NCI-H1694 treated with DMSO at 0.1 percent for 48 hours (cell line): ENCODE data around the gene USH1G.
"Not testable (repeated sequence)": the region's sequence is repeated elsewhere in the genome, so short reads cannot be mapped to it uniquely, and the experiment has no call there.

ENCODE experiments used
- DNase-seq: peaks from one replicate; lab custom pipeline; 2025; lab: John Stamatoyannopoulos, UW

Gene USH1G

DNA sequence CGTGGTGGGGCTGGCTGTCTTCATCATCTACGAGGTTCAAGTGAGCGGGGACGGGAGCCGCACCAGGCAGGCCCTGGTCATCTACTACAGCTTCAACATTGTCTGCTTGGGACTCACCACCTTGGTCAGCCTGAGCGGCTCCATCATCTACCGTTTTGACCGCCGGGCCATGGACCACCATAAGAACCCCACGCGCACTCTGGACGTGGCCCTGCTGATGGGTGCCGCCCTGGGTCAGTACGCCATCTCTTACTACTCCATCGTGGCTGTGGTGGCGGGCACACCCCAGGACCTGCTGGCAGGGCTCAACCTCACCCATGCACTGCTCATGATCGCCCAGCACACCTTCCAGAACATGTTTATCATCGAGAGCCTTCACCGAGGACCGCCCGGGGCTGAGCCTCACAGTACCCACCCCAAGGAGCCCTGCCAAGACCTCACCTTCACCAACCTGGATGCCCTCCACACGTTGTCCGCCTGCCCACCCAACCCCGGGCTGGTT lies 7.5 kb upstream of the USH1G start:
- DNase-seq: no peak

DNA sequence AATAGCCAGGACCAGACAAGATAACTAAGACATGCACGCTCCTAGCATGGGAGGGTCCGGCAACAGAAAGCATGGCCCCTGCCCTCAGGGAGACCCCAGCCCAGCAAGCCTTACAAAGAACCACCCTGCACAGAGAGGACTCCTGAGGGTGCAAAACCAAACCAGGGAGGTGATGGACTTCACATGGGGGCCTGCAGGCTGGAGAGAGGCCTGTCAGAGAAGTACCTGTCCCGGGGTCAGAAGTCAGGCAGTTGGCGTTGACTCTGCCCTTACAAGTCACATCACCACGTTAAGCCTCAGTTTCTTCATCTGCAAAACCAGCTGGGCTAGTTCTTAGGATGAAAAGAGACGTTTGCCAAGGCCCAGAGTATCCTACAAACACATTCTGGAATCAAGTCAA lies 5.7 kb upstream of the USH1G start:
- DNase-seq: no peak

DNA sequence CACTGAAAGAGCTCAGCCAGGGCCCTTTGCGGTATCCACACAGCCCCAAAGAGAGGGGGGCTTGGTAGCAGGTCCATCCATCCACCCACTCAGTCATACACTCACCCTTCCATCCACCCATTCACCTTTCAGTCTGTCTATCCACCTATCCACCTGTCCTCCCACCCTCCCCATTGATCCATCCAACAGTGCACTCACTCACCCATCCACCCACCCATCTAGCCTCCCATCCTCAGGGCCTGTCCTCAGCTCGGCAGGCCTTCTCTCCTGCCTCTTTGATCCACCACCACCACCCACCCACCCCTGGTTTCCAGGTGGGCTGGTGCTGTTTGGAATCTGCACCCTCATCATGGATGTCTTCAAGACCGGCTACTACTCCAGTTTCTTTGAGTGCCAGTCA lies 2.2 kb upstream of the USH1G start:
- DNase-seq: no peak

DNA sequence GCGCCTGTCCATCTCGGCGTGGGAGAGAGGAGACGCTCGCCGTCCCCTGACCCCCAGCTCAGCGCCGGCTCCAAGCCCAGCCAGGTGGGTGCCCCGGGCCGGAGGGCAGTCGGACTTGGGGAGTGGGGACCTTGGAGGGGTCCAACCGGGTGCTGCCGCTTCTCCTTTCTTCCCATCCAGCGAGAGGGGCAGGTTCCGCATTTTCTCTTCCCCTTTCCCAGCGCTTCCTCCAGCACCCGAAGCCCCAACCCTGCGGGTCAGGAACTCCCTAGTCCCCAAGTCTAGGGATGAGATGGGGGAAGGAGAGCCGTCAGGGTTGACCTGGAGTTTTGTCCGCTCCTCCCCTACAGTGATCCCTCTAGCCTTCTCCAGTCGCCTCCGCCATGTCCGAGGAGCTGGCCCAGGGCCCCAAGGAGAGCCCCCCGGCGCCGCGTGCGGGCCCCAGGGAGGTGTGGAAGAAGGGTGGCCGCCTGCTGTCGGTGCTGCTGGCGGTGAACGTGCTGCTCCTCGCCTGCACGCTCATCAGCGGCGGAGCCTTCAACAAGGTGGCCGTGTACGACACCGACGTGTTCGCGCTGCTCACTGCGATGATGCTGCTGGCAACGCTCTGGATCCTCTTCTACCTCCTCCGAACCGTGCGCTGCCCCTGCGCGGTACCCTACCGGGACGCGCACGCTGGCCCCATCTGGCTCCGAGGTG lies 1.3 kb upstream of the USH1G start, which contains the start of gene OTOP2:
Gene OTOP2, plus strand, starts transcription at position 24 of the 699 bp plus-strand sequence. Its CDS starts 360 bp downstream, at position 384.
- DNase-seq: no peak

DNA sequence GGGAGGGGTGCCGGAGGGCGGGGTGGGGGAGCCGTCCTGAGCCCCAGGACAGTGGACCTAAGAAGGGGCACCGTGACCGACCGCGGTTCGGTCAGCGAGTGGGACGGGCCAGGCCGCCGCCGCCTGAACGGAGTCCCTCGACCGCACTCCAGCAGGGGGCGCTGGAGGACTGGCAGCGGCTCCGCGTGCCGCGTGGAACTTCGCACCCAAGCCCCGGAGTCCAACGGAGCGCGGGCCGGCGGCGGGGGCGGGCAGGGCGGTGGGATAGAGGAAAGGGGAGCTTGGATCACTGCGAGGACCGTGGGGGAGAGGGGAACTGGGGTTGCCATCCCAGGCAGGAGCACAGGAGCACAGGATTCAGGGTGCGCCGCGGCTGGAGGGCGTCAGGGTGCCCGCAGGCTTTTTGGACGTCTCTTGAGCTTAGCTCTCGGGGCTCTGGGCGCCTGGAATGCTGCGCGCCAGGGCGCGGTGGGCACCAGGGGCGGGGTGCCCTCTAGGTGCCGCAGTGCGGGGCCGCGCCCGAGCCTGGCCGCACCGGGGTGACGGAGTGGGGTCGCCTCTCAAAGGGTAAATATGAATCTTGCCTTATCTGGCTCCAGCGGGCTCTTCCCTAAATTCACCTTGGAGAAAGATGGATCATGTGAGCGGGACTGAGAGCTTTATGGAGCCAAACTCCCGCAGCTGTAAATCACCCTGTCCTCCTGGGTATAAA lies 639 bp upstream of the USH1G start:
- DNase-seq: peak; percentile 6

DNA sequence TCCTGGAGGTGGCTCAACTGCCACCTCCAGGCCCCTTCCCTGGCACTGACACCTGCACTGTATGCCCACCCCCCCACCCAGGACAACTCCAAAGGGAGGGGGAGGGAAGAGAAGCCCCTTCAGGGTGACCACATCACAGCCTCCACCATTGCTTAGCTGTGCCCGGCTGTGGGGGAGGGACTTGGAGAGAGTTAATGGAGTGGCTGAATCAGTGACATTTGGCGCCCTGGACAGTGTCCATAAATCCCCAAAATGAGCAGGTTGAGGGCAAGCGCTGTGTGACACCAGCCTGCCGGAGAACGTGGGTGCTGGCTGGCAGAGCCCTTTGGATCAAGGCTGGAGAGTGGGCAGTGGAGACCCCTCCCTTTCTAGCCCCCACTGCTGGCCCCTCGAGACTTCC lies 883 bp downstream of the USH1G start:
- no peak for DNase-seq

DNA sequence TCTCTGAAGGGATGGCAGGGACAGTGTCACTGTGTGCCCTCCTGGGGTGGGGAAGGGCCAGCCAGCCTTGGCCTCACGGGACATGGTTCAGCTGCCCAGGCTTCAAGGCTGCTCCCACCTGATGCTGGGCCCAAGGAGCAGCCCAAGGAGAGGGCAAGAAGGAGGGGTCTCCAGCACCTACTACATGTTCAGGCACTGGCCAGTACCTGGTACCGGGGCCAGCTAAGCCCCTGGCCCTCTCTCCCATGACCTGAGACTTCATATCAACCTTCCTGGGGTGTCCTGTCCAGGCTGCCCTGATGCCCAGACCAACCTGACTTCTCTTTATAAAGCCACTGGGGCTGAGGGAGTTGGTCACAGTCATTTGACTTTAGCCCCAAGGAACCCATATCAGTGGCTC lies 1.3 kb downstream of the USH1G start:
- no peak for DNase-seq

DNA sequence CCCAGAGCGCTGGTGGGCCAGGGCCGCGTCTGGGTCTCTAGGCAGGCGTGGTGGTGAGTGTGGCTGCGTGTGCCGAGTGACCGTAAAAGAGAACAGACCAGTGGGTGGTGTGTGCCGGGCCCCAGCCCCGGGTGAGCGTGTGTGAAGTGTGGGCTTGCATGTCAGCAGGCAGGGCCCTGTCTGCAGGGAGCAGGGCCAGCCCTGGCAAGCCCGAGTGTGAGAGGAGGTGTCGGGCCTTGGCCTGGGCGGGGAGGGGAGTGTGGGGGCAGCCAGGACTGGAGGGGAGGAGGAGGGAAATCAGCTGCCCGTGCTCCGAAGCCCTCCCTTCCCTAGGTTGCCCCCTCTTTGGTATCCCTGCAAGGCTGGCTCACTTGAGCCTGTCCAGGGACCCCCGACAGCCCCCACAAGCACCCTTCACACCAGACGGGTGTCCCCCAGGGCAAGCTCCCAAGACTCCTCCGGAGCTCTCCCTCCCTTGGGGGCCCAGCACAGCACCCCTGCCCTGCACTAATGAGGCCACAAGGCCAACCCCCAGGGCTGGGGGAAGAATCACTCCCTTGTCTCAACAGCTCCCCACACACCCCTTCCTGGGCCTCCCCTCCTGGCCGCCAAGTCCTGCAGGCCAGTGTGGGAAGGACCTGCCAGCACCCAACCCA lies 1.9 kb downstream of the USH1G start:
- DNase-seq: no peak

DNA sequence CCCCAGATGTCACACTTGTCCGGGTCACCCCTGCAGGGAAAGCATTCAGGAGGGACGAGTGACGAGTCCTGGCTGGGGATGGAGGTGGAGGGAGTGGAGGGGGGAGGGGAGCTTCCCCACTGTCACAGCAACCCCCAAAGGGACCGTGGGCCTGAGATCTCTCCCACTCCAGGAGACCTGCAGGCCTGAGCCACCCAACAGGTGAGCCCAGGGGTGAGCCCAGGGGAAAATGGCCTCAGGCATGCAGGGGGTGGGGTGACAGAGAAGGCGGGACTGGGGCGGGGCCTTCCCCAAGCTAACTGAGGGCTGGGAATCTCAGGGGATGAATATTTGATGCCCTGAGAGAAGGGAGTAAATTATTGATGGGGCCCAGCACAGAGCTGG lies 2.4 kb downstream of the USH1G start:
- no peak for DNase-seq

DNA sequence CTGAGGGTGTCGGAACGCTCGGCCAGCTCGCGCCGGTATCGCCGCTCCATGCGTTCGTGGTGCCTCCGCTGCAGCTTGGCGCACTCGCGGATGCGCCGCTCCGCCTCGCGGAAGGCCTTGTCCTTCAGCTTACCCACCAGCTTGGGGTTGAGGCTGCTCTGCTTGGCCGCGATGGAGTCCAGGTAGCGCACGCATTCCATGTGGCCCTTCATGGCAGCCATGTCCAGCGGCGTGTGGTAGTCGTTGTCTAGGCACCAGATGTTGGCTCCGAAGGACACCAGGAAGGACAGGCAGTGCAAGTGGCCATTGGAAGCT lies 2.8 kb downstream of the USH1G start:
- no peak for DNase-seq

DNA sequence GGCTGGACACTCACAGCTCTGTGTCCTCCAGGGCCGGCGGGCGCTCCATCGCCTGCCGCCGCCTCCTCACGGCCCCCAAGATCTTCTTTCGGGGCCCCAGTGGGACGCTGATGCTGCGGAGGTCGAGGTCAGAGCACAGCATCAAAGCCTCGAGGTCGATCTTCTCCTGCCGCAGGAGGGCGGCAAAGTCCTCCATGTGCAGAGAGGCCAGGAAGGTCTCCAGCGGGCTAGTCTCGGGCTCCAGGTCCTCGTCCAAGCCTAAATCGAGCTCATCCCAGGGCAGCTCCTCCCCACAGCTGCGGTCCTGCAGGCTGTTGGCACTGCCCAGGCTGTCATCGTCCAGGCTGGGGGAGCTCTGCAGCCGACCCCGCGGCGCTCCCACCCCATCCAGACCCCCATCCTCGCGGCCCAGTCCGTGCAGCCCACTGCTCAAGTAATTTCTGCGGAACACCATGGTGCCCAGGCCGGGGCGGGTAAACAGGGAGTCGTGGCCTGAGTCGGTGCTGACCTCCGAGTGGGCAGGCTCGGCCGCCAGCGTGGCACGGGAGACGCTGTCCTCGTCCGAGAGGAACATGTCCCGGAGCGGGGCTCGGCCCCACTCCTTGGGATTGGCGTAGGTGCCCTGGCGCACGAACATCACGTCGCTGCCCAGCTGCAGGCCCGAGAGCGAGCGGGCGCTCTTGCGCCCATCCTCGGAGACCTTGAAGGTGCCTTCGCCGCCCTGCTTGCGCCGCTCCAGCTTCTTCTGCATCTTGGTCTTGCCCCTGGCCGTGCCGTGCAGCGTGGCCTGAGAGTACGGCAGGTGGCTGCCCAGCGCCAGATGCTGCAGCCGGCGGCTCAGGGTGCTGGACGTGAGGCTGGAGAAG lies 3.4 kb downstream of the USH1G start:
- no peak for DNase-seq

DNA sequence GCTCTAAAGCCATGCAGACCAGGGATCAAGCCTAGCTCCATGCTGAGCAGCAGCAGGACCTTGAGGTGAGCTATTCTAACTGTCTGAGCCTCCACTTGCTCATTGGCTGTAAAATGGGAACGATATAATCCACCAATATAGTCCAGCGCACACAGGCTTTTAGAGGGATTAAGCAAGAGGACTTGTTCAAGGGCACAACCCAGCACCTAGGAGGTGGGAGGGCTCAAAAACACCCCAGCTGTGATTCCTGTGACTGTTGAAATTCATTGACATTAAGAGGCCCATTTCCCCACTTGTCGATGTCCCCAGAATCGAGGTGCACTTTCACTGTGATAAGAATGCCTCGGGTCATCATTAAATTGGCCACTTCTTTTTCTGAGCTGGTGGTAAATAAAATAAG lies 4.1 kb downstream of the USH1G start:
- no peak for DNase-seq

DNA sequence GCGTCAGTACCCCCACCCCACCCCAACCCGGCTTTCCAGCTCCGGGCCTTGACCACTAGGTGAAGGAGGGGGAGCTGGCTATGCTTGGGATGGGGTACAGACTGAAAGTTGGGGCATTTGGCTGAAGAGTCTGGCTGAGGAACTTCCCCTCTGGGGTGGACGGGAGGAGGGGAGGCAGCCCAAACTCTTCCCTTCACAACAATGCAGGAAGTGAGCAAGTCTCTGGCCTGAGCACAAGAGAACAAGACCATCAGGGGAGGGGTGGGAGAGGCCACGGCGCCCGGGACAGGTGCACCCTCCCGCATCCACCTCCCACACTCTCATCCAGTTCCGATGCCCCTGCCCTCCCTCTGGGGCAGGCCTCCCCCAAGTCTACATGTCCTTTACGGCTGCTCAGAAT lies 5.6 kb downstream of the USH1G start:
- DNase-seq: no peak

DNA sequence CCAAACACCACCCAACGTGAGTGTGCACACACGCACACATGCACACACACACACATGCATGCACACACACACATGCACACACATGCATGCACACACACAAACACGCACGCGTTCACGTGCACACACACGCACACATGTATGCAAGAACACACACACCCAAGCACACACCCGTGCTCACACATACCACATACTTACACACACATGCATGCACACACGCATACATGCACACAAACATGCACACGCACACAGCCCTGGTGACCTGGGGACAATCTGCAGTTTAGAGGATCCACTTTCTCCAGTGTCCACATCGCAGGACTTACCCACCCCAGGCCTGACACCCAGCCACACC lies 6.2 kb downstream of the USH1G start:
- DNase-seq: no peak

DNA sequence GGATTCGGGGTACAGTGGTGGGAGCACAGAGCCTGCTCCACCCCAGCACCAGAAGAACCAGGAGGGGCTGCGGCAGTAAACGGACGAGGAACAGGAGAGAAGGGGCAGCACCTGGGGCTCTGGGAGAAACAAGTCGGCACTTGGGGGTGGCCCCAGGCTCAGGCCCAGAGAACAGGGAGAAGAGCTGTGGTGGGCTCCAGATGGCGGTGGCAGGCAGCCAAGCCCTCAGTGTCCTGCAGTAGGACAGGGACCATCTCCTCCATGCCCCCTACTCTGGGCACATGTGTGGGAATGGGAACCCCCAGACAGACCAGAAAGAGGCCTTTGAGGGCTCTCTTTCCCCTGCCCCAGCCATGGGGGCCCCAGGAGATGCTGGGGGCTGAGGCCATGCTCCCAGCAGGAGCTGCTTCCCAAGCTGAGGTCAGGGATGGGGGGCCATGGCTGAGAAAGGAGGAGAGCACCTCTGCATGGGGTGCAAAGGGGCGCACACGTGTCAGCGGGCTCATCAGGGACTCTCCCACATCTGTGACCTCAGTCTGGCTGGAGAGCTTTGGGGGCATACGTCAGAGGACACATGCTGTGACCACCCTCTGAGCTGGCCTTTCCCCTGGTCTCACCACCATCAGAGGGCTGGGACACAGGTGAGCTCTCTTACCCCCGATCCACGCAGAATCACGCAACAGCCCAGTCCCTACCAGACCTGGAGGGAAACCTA lies 6.8 kb downstream of the USH1G start:
- DNase-seq: no peak

DNA sequence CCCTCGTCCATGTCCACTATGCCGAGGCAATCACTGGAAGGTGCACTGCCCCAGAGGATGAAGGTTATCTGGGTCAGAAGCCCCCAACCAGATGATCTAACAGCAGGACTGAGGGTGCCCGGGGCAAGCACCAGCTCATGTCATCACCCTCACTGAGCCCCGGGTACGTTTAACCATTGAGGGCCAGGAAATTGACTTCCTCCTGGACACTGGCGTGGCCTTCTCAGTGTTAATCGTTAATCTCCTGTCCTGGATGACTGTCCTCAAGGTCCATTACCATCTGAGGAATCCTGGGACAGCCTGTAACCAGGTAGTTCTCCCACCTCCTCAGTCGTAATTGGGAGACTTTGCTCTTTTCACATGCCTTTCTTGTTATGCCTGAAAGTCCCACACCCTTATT lies 11.6 kb downstream of the USH1G start:
- DNase-seq: not testable (repeated sequence)

DNA sequence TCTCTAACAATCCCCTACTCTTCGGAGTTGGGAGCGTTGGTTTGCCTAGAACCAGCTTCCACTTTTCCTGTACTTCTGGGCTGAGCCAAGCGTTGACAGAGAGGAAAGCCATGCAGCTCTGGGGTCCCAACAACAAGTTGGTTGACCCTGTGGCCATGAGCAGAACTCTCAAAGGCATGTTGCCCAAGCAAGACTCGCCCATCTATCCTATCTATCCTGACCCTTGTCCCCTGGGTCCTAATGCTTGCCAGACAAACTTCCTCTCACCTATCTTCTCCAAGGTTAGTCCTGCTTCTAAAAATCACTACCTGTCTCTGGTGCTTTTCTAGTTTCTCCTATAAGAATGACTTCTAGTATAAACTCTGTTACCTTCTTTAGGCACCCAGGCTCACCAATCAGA lies 14.0 kb downstream of the USH1G start:
- DNase-seq: not testable (repeated sequence)

DNA sequence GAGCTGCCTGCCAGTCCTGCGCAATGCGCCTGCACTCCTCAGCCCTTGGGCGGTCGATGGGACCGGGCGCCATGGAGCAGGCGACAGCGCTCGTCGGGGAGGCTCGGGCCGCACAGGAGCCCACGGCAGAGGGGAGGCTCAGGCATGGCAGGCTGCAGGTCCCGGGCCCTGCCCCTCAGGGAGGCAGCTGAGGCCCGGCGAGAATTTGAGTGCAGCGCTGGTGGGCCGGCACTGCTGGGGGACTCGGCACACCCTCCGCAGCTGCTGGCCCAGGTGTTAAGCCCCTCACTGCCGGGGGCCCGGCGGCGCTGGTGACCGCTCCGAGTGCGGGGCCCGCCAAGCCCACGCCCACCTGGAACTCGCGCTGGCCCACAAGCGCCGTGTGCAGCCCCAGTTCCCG lies 16.0 kb downstream of the USH1G start:
- no peak for DNase-seq

DNA sequence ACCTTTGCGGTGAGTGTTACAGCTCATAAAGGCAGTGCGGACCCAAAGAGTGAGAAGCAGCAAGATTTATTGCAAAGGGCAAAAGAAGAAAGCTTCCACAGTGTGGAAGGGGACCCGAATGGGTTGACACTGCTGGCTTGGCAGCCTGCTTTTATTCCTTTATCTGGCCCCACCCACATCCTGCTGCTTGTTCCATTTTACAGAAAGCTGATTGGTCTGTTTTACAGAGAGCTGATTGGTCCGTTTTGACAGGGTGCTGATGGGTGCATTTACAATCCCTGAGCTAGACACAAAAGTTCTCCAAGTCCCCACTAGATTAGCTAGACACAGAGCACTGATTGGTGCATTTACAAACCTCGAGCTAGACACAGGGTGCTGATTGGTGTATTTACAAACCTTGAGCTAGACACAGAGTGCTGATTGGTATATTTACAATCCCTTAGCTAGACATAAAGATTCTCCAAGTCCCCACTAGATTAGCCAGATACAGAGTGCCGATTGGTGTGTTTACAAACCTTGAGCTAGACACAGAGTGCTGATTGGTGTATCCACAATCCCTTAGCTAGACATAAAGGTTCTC lies 16.8 kb downstream of the USH1G start:
- DNase-seq: not testable (repeated sequence)

DNA sequence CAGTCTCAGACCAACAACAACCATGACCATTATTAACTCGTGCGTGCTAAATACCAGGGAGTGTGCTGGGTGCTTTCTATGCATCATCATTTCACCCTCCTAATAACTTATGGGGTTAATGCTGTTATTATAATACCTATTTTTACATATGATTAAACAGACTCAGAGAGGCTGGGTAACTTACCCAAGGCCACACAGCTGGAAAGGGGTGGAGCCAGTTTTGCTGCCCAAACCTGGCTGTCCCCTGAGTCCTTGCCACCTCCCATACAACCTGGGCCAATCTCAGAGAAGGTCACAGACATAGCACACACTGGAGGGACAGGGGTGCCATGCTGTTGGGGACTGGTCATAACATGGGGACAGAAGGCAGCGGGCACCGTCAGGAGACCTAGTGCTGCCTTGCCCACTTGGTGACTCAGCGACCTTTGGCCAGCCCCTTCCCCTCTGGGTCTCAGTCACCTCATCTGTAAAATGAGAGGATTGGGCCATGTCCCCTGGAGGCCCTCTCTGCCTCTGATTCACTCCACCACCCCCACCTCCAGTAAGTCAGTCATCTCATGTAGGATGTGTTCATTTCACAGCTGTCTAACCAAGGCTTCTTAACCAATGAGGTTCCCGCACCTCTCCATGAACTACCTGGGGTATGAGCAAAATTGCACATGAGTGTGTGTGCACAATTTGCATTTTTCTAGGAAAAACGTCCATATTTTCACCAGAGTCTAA lies 18.2 kb downstream of the USH1G start:
- DNase-seq: no peak

DNA sequence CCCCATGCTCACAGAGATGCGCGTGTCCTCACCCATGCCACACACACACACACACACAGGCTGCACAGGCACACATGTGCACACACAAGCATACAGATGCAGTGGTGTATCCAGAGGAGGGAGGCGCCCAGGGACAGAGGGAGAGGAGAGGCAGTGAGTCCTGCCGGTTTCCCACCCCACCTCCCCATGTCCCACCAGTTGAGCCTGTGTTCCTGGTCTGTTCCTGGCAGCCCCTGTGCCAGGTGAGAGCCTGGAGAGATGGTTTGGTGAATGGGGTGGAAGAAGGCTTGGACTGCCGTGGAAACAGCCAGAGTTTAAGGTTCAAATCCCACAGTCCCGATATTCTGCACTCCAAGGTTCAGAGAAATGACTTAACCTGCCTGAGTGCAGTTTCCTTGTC lies 19.4 kb downstream of the USH1G start:
- no peak for DNase-seq
